Caki2 (cell line): Measurements from ENCODE around the gene DUSP16. TPM values are rescaled to one million over a fixed set of nuclear protein-coding genes. Genes with fewer than 3 reads are reported as not detected.

Experiments used
- DNase-seq: peaks from one replicate; pipeline ENCODE4 v3.0.0-alpha.2; 2015; ENCODE audit warnings: low read depth
- in situ Hi-C: cut with HindIII; loops from 2 replicates; pipeline ENCODE4 v1.10.0; 2016; ENCODE audit warnings: low sequenced_read_pairs, low pct_unique_long_range_greater_than_20kb, mixed read lengths
- total RNA-seq: library from RNA; depleted of rRNA; stranded (reverse); fragments of >200 nt; shearing (Covaris generic); gene quantifications from 2 replicates; pipeline ENCODE4 v1.2.3, GENCODE V29; 2014; ENCODE audit warnings: low replicate concordance

DUSP16 gene
- total RNA-seq, 1 experiment from 2014 or later = 9.9 TPM

GRCh38 chr12:12466157-12466556, 96.5 kb downstream of the DUSP16 start:
- DNase-seq = no peak
- in situ Hi-C loops = no loop called here

DNA sequence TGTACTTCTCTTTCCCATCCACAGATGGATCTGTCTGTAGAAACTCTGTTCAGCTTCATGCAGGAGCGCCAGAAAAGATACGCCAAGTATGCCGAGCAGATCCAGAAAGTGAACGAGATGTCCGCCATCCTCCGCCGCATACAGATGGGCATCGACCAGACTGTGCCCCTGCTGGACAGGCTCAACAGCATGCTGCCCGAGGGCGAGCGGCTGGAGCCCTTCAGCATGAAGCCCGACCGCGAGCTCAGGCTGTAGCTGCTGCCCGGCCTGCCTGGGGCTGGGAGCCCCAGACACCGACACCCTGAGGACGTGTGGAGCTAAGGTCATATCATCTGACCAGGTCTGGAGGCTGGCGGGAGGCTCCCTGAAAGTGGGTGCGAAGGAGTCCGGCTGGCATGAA, 97.1 kb downstream of the DUSP16 start:
- DNase-seq = no peak
- in situ Hi-C loops = no loop called here

GRCh38 chr12:12461923-12462315, 100.7 kb downstream of the DUSP16 start:
- in situ Hi-C loops = no loop called here
- DNase-seq = no peak

DNA sequence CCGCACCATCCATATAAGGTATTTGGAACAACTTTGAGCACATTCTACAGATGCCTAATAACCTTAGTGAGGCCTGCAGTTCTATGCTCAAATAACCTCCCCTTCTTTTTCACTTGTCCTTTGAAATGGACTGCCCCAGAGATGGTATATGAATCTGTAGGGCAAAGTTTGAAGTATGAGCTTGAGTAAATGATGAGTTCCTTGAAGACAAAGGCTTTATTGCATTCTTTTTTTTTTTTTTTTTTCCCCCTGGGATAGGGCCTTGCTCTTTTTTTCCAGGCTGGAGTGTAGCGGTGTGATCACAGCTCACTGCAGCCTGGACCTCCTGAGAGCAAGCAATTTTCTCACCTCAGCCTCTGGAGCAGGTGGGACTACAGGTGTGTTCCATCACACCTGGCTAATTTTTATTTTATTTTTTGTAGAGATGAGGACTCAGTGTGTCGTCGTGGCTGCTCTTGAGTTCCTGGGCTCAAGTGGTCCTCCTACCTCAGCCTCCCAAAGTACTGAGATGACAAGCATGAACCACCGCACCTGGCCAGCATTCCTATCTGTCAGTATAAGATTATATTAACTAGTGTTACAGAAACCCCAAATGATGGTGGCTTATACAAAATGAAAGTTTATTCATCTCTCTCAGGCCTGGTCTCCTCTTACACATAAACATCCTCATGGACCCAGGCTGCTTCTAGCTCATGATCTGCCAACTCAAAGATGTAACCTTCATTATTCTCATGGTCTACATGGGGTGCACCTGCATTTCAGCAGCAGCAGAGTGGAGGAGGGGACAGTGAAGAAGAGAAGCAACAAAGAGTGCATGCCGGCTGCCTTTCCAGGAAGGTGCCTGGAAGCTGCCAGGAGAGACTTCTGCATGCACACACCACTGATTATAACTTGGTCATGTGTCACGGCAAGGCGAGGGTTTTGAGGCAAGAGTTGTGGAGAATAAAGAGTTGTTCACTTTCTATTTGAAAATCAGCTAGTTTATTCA, 101.4 kb downstream of the DUSP16 start:
- in situ Hi-C loops = no loop called here
- DNase-seq = no peak

DNA sequence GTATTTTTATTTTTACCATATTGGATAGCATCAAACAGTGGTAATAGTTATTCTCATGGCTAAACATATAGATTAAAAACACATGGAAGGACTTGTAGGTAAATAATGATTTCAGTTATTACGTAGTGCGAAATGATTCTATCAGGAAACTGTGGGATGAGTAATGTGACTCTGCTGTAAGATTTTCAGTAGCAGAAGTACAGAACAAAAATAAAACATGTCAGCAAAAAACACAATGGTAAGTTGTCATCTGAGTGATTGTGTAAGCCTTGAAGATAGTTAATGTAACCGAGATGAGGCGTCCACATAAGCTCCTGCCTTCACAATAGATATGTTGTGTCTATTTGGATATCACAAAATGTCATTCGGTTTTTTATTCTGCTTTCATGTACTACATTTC, 106.0 kb downstream of the DUSP16 start:
- in situ Hi-C loops = no loop called here
- DNase-seq = no peak

DNA sequence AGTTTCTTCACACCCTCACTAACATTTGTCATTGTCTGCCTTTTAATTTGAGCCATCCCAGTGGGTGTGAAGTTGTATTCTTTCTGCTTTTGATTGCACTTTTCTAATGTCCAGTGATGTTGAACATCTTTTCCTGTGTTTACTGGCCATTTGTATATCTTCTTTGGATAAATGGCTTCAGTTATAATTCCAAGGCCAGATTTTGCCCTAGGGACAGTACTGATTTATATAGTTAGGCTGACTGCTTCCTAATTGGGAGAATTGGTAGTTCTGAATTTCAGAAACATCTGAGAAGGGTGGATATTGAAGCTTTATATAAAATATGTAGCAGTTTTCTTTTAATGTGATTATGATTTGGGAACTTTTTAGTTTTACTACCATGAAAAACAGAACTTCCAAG, 108.3 kb downstream of the DUSP16 start:
- in situ Hi-C loops = no loop called here

DNA sequence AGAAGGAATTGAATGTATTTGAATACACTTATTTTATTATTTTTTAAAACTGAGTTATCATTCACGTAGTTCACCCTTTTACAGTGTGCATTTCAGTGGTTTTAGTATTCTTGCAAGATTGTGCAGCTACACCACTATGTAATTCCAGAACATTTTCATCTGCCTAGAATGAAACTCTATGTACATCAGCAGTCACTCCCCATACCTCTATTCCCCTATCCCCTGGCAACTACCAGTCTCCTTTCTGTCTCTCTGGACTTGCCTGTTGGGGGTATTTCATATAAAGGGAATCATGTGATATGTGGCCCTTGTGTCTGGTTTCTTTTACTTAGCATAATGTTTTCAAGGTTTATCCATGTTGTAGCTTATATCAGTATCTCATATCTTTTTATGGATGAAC, 109.0 kb downstream of the DUSP16 start:
- in situ Hi-C loops = no loop called here
- no peak for DNase-seq

More for the DNA sequence above, 108.3 kb downstream of the DUSP16 start:
- no peak for DNase-seq

DNA sequence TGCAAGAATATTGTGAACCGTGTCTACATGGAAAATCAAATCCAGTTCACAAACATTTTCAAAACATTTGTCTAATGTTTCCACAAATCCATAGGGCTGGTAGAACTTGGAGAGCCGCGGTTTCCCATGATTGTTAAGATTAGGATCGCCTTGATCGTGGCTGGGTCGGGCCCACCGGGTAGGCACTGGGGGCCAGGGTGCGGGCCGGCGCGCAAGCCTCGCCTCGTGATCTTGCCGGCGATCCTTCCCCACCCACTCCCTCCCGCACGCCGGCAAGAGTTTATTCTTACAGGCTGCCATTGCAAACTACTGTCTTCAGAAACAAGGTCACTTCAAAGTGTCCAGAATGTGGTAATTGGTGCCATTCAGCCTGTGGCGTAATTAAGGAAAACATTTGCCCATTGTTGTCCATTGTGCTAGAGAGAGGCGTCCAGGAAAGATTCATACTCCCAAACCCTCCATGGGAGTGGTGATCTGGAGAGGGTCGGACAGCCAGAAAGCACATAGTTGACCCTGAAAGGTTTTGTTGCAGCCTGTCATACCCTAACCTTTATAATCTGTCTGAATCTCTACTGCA, 110.2 kb downstream of the DUSP16 start:
- in situ Hi-C loops = no loop called here
- no peak for DNase-seq

DNA sequence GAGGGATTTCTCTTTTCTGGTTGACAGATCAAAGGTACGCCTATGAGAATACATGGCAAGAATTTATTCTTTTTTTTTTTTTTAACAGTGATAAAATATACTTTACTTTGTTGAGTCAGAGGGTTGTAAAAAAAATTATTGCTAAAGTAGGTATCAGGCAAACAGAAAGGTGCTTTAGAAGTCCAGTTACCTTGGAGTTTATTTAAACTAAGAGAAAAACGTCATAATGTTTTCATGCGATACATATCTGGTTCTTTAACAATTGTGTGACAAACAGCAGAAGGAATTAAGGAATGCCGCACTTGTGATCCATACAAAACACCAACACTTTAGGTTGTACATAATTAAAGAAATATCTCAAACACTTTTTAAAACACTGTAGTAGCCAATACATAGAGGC, 111.6 kb downstream of the DUSP16 start:
- DNase-seq = no peak
- in situ Hi-C loops = no loop called here

GRCh38 chr12:12450043-12450471, 112.6 kb downstream of the DUSP16 start:
- DNase-seq = no peak
- in situ Hi-C loops = no loop called here

DNA sequence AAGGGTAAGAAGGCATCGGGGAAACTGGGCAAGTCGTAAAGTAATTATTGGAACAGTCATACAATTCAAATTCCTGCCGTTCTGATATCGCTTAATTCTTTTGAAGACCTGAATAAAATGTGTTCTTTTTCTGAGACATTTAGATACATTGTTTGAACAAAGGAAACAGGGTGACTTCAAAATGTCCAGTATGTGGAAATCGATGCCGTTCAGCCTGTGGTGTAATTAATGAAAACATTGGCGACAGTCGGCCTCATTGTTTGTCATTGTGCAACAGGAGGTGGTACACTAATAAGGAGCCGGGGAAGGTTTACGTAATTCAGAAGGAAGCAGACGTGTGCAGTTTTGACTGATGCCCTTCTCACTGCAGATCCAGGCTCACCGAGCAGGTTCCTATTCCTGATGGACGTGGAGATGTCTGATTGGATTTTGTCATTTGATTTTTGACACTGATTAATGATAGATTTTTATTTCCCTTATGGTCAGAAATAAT, 113.1 kb downstream of the DUSP16 start:
- in situ Hi-C loops = no loop called here
- no peak for DNase-seq

DNA sequence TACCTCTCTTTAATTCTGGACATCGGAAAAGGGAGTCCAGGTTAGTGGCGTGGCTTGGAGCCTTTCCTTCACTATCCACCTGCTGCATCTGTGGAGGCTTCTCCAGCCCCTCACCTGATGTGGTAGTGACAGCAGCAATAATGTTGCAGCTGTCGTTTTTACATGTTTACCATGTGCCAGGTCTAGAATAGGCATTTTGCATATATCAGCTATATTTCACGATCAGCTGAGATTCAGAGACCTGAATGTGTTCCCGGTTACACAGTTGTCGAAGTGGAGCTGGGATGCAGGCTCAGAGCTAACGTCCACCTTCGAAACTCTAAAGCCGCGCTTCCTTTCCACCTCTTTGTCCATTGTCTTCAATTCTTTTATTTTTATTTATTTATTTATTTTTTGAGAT, 114.8 kb downstream of the DUSP16 start:
- in situ Hi-C loops = no loop called here
- DNase-seq = no peak

DNA sequence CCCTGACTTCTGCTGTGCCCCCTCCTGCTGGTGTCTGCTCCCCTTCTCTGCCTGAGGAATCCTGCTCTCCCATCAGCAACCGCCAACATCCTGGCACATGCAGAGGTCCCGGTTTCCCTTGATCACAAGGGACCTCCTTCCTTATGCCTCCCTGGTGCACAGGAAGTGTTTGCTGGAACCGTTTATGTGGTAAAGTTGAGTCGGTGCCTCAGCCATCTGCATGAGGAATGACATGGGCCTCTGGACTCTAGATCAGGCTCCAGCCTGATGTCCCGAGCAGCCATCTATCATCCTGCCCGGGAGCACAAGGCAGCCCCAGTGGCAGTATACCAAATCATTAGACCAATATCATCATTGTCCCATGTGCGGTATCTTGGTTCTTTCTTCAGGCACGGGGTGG, 115.4 kb downstream of the DUSP16 start:
- in situ Hi-C loops = no loop called here
- DNase-seq = no peak

GRCh38 chr12:12446786-12447185, 115.9 kb downstream of the DUSP16 start:
- DNase-seq = no peak
- in situ Hi-C loops = no loop called here

DNA sequence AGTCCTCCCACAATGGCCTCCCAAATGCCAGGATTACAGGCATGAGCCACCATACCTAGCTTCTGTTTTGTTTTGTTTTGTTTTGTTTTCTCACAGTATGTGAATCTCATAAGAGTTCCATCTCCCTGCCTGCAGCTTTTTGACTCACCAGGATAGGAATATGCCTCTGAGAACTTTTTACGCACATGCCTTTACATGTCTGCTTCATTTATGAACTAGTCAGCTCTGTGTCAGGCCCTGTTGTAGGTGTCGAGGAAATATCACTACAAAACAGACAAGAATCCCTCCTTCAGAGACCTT, 116.8 kb downstream of the DUSP16 start:
- in situ Hi-C loops = no loop called here
- no peak for DNase-seq

DNA sequence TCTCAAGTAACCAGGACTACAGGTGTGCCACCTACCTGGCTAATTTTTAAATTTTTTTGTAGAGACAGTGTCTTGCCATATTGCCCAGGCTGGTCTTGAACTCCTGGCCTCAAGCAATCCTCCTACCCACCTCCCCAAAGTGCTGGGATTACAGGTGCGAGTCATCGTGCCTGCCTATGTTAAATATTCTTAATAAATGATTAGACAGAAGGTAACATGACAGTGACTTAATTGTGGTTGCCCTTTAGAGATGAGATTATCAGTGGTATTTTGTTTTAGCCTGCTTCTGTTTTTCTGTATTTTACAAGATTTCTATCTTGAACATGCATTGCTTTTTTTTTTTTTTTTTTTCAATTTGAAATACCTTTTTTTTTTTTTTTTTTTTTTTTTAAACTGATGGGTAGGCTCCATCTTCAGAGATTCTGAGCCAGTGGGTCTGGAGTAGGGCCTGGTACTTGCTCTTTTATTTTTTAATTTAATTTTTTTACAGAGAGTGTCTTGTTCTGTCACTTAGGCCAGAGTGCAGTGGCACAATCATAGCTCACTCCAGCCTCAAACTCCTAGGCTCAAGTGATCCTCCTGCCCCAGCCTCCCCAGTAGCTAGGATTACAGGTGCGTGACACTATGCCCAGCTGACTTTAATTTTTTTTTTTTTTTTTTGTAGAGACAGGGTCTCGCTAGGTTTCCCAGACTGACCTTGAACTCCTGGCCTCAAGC, 117.3 kb downstream of the DUSP16 start:
- no peak for DNase-seq
- in situ Hi-C loops = no loop called here

GRCh38 chr12:12443431-12443878, 119.2 kb downstream of the DUSP16 start:
- DNase-seq = no peak
- in situ Hi-C loops = no loop called here

DNA sequence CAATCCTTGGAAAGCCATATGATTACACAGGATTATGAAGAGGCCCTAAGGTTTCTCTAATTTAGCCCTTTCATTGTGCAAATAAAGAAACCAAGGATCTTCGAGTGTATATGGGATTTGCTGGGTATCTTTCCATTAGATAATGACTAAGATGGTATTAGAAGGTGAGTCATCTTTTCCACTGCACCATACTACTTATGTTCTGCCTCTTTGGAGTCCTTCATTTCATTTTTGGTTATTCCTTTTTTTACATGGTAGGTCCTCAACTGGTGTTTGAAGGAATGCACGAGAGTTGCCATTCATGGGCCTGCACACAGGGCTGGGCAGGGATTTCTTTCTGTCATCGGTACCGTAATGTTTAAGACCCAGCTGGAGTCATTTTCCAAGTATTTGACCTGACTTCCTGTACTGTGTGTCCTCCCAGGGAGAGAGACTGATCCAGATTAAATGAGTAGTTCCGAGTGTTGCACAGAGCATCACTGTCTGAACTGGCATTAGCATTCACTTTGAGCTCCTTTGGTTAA, 120.1 kb downstream of the DUSP16 start:
- no peak for DNase-seq
- in situ Hi-C loops = no loop called here
